Ovary (tissue), 9 donors: ENCODE measurements around the gene DSCAML1. TPM values are rescaled to one million over a fixed set of nuclear protein-coding genes. Genes with fewer than 3 reads are reported as not detected.

Experiments used
- DNase-seq, 5 donors: peaks; one replicate each; pipeline ENCODE4 v3.0.0-alpha.2; 2019 to 2020
- H3K27ac ChIP-seq, 2 donors: fragments of 200-600 bp; one replicate each; pipeline versions ENCODE4 v1.5.1 to v1.8.0; 2019 to 2022
- H3K27me3 ChIP-seq: fragments of 200-600 bp; one replicate; pipeline ENCODE4 v1.8.0; 2022
- H3K36me3 ChIP-seq: fragments of 200-600 bp; sonication (generic); one replicate; pipeline ENCODE4 v1.5.1; 2019
- H3K4me1 ChIP-seq: one replicate; pipeline ENCODE4 v1.8.1; 2013; ENCODE audit warnings: mild to moderate bottlenecking, moderate library complexity; ENCODE audit not compliant: insufficient read depth
- H3K4me3 ChIP-seq: fragments of 200-600 bp; sonication (generic); one replicate; pipeline ENCODE4 v1.5.1; 2017
- H3K9me3 ChIP-seq, 2 donors: fragments of 200-600 bp in 1 of 2; sonication (generic) in 1 of 2; one replicate each; pipeline versions ENCODE4 v1.5.1 to v1.8.1; 2013 to 2019; ENCODE audit warnings: mild to moderate bottlenecking in 1 of 2, moderate library complexity in 1 of 2
- CTCF ChIP-seq, 3 donors: fragments of 450-650 bp in 2 of 3; fragments of 200-600 bp in 1 of 3; IDR thresholded peaks; one replicate each; pipeline versions ENCODE4 v1.5.1 to v1.8.0; 2016 to 2022; ENCODE audit warnings: antibody characterized with exemption in 3 of 3, mild to moderate bottlenecking in 1 of 3
- EP300 ChIP-seq: sonication (generic); formaldehyde crosslinking; IDR thresholded peaks from one replicate; pipeline ENCODE4 v1.6.1; 2017; ENCODE audit warnings: antibody characterized with exemption
- POLR2A ChIP-seq: fragments of 450-650 bp; IDR thresholded peaks from one replicate; pipeline ENCODE4 v1.6.1; 2017; ENCODE audit warnings: antibody characterized with exemption, mild to moderate bottlenecking, moderate library complexity
- WGBS, 3 donors: extraction: QIAGEN DNeasy Blood & Tissue Kit in 1 of 3; methylation state at CpG; one replicate each; pipeline versions ENCODE4 v1.1.5 to v1.1.7; 2013 to 2017; 5-methylcytosine and 5-hydroxymethylcytosine counted together
- intact Hi-C, 4 donors: fragments of 100-400 bp; cut with DNase I; formaldehyde crosslinking; loops; one replicate each; pipeline versions ENCODE4 v1.11.0 to v1.15.1; 2022 to 2023
- polyA plus RNA-seq, 2 donors: library from polyadenylated mRNA; stranded (reverse); fragments of 200-250 nt in 1 of 2; fragments of 350-450 nt in 1 of 2; fragmentation: Illumina TruSeq in 1 of 2; extraction: RNeasy Lipid Tissue Mini Kit (QIAGEN cat#74804) in 1 of 2; gene quantifications; one replicate each; pipeline ENCODE4 v1.2.3, GENCODE V29; 2013 to 2014
- total RNA-seq, 7 donors: library from RNA; depleted of rRNA in 2 of 7; stranded (reverse); fragments of >200 nt in 2 of 7; fragmentation: NEBNext Ultra II Directional in 3 of 7; extraction: Animal tissue kit (Norgen Biotek cat#: 25700) in 3 of 7; gene quantifications; one replicate each; pipeline versions ENCODE4 v1.1.0 to v1.2.4, GENCODE V29; 2016 to 2023
- donor health status: DM: no; HTN: no; CAD: no; lungs with moderate emphysema.
- donor health status: DM: no; HTN: no; CAD: no.
- donor health status: Bipolar disorder and iron deficiency.
- donor health status: DM: yes; HTN: yes; CAD: no.
- donor health status: DM: no; HTN: no; CAD: no.
- donor health status: DM: yes; HTN: yes; CAD: no.

DSCAML1 gene
- total and polyA plus RNA-seq, 9 donors = 0.77 to 16.5 (median 10.6) TPM

- H3K9me3 ChIP-seq = no peaks in the 10 kb centered on the region
- H3K27me3 ChIP-seq = no peaks in the 10 kb centered on the region
- peaks cover 17% of the 10 kb centered on the region for H3K4me1 ChIP-seq
- TF ChIP-seq EP300 (no peak), POLR2A (no peak), CTCF (IDR thresholded peaks at IDR 0.05) (no peak)
- peak overlapping the region; percentile 47 to 52 for H3K27ac ChIP-seq
- intact Hi-C loops = no loop called here
- WGBS, 3 donors = 12 to 22% (median 13%) methylated on average over 13 of the region's 13 CpGs
- DNase-seq = peak; percentile 58 to 76 (median 62)
- H3K4me3 ChIP-seq = no peak overlapping the region
- no peaks in the 10 kb centered on the region for H3K36me3 ChIP-seq
Measured at GRCh38 chr11:117823946-117824420, 27.0 kb upstream of the DSCAML1 start.

GRCh38 chr11:117823294-117823945 lies 26.4 kb upstream of the DSCAML1 start:
- WGBS, 3 donors = 68 to 76% (median 74%) methylated on average over 18 of the region's 18 CpGs
- Histone ChIP-seq H3K27ac (peak overlapping the region; percentile 32 to 47), H3K4me3 (no peak overlapping the region), H3K36me3 (no peaks in the 10 kb centered on the region), H3K9me3 (no peaks in the 10 kb centered on the region), H3K4me1 (peaks cover 17% of the 10 kb centered on the region), H3K27me3 (no peaks in the 10 kb centered on the region)
- peak in 1 of 5 donors; percentile 32 for DNase-seq
- TF ChIP-seq CTCF (IDR thresholded peaks at IDR 0.05) (peak in 1 of 3 donors; percentile 19), EP300 (no peak)
- intact Hi-C loops = no loop called here

GRCh38 chr11:117822074-117823033 lies 25.3 kb upstream of the DSCAML1 start:
- Histone ChIP-seq H3K27ac (no peak overlapping the region), H3K36me3 (no peaks in the 10 kb centered on the region), H3K4me3 (no peak overlapping the region), H3K9me3 (no peaks in the 10 kb centered on the region), H3K27me3 (no peaks in the 10 kb centered on the region), H3K4me1 (peaks cover 20% of the 10 kb centered on the region)
- TF ChIP-seq POLR2A (no peak), EP300 (no peak), CTCF (IDR thresholded peaks at IDR 0.05) (no peak)
- intact Hi-C loops = no loop called here
- WGBS, 3 donors = 77 to 82% (median 78%) methylated on average over 31 to 33 of the region's 33 CpGs
- DNase-seq = peak in 2 of 5 donors; percentile 32 to 63

- Histone ChIP-seq H3K4me1 (peaks cover 21% of the 10 kb centered on the region), H3K9me3 (no peaks in the 10 kb centered on the region), H3K27me3 (no peaks in the 10 kb centered on the region), H3K36me3 (no peaks in the 10 kb centered on the region), H3K27ac (no peak overlapping the region), H3K4me3 (no peak overlapping the region)
- peak in 1 of 5 donors; percentile 16 for DNase-seq
- TF ChIP-seq POLR2A (no peak), CTCF (IDR thresholded peaks at IDR 0.05) (no peak)
- intact Hi-C loops = no loop called here
- 87 to 96% (median 88%) methylated on average over 12 of the region's 12 CpGs for WGBS, 3 donors
Measured at GRCh38 chr11:117821431-117821830, 24.4 kb upstream of the DSCAML1 start.
